Fibroblast of pulmonary artery (primary cell): ENCODE data around the gene DNAJA3.

Experiments used
- DNase-seq: peaks from one replicate; pipeline ENCODE4 v3.0.0-alpha.2; 2010; ENCODE audit warnings: low read depth
- H3K4me3 ChIP-seq: replicated peaks from 2 replicates; pipeline ENCODE4 v1.5.1; 2011; ENCODE audit warnings: low read depth, mild to moderate bottlenecking, control low read depth, low read length, moderate library complexity
- CTCF ChIP-seq: IDR thresholded peaks from 2 replicates; pipeline ENCODE4 v1.5.1; 2011; ENCODE audit warnings: mild to moderate bottlenecking, control low read depth, low read length, inconsistent platforms; ENCODE audit errors: missing control alignments

DNAJA3 gene

DNA sequence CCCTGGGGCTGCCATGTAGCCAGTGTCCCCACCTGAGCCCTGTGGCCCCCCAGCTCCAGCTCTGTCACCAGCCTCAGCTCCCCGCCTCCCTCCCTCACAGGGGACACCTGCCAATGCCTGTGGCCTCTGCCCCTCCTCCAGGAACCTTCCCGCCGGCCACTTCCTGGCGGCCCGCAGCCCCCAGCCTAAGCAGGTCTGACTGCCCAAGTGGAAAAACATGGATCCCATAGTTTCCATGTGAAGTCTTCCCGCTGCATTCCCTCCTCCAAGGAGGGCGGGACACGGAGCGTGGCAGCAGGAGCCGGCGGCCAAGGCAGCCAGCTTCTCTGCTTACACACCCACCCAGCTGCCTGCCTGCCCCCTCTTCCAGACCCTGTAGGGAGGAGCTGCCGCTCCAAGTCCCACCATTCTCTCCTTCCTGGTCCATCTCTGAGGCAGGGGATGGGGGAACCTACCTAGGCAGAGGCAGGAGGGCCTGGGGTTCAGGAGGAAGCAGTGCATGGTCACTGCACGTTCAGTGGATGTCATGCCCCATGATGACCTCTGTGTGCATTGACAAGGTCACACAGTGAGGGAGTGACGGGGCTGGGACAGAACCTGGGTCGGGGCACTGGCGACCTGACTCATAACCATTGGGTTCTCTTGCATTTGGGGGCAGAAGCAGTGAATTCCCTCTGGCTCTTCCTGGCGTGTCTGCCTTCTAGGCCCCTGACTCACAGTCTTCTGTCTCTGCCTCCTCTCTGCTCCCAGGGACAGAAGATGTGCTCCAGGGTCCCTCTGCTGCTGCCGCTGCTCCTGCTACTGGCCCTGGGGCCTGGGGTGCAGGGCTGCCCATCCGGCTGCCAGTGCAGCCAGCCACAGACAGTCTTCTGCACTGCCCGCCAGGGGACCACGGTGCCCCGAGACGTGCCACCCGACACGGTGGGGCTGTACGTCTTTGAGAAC is 45.3 kb upstream of the DNAJA3 start:
- H3K4me3 ChIP-seq: no peak overlapping the region
- no peak for DNase-seq
- no peak for TF ChIP-seq CTCF

DNA sequence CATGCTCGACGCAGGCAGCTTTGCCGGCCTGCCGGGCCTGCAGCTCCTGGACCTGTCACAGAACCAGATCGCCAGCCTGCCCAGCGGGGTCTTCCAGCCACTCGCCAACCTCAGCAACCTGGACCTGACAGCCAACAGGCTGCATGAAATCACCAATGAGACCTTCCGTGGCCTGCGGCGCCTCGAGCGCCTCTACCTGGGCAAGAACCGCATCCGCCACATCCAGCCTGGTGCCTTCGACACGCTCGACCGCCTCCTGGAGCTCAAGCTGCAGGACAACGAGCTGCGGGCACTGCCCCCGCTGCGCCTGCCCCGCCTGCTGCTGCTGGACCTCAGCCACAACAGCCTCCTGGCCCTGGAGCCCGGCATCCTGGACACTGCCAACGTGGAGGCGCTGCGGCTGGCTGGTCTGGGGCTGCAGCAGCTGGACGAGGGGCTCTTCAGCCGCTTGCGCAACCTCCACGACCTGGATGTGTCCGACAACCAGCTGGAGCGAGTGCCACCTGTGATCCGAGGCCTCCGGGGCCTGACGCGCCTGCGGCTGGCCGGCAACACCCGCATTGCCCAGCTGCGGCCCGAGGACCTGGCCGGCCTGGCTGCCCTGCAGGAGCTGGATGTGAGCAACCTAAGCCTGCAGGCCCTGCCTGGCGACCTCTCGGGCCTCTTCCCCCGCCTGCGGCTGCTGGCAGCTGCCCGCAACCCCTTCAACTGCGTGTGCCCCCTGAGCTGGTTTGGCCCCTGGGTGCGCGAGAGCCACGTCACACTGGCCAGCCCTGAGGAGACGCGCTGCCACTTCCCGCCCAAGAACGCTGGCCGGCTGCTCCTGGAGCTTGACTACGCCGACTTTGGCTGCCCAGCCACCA is 44.4 kb upstream of the DNAJA3 start:
- DNase-seq: no peak
- no peak for TF ChIP-seq CTCF
- no peak overlapping the region for H3K4me3 ChIP-seq

DNA sequence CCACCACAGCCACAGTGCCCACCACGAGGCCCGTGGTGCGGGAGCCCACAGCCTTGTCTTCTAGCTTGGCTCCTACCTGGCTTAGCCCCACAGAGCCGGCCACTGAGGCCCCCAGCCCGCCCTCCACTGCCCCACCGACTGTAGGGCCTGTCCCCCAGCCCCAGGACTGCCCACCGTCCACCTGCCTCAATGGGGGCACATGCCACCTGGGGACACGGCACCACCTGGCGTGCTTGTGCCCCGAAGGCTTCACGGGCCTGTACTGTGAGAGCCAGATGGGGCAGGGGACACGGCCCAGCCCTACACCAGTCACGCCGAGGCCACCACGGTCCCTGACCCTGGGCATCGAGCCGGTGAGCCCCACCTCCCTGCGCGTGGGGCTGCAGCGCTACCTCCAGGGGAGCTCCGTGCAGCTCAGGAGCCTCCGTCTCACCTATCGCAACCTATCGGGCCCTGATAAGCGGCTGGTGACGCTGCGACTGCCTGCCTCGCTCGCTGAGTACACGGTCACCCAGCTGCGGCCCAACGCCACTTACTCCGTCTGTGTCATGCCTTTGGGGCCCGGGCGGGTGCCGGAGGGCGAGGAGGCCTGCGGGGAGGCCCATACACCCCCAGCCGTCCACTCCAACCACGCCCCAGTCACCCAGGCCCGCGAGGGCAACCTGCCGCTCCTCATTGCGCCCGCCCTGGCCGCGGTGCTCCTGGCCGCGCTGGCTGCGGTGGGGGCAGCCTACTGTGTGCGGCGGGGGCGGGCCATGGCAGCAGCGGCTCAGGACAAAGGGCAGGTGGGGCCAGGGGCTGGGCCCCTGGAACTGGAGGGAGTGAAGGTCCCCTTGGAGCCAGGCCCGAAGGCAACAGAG is 43.5 kb upstream of the DNAJA3 start:
- no peak for DNase-seq
- TF ChIP-seq CTCF: no peak
- H3K4me3 ChIP-seq: no peak overlapping the region

- no peak for TF ChIP-seq CTCF
- H3K4me3 ChIP-seq: no peak overlapping the region
- no peak for DNase-seq
These were observed 42.8 kb upstream of the DNAJA3 start for GRCh38 chr16:4382795-4383357.

- no peak for TF ChIP-seq CTCF
- DNase-seq: no peak
- no peak overlapping the region for H3K4me3 ChIP-seq
These were observed 41.9 kb upstream of the DNAJA3 start for GRCh38 chr16:4383591-4384444.
